NT2/D1 (cell line): ENCODE data around the gene KRT34.

ENCODE experiments used
- SUZ12 ChIP-seq: IDR thresholded peaks from 2 replicates; pipeline ENCODE4 v1.6.1; 2011; ENCODE audit not compliant: insufficient read length, insufficient read depth; ENCODE audit errors: extremely low read depth
- YY1 ChIP-seq: IDR thresholded peaks from 2 replicates; pipeline ENCODE4 v1.6.1; 2011; ENCODE audit not compliant: insufficient read length, insufficient read depth
- ZNF274 ChIP-seq: IDR thresholded peaks from 2 replicates; pipeline ENCODE4 v1.6.1; 2011; ENCODE audit warnings: mild to moderate bottlenecking, low read depth, low read length

- TF ChIP-seq ZNF274 (no peak), SUZ12 (no peak), YY1 (no peak)
Observed at GRCh38 chr17:41339571-41340172, 42.4 kb downstream of the KRT34 start.
